Endometrial microvascular endothelial cells (primary cell): ENCODE results near the gene DRGX. TPM values are rescaled to one million over a fixed set of nuclear protein-coding genes. Genes with fewer than 3 reads are reported as not detected.

ENCODE experiments used
- total RNA-seq: library from RNA; depleted of rRNA; stranded (reverse); fragments of >200 nt; gene quantifications from one replicate; pipeline ENCODE4 v1.2.3, GENCODE V29; 2015; ENCODE audit errors: inconsistent ontology term

DRGX gene
- total RNA-seq, 1 donor from 2014 or later: not detected

Other genes with a start within 250 kb of the DRGX start
- 0.19 TPM for gene TMEM273, start 207.7 kb downstream of the DRGX start, total RNA-seq
- gene C10orf71, start 96.9 kb downstream of the DRGX start, total RNA-seq: not detected
- 11.2 TPM for gene ERCC6, start 143.0 kb upstream of the DRGX start, total RNA-seq
- not detected for gene SLC18A3, start 214.2 kb upstream of the DRGX start, total RNA-seq
- not detected for gene CHAT, start 217.9 kb upstream of the DRGX start, total RNA-seq